Adrenal gland (tissue), 5 donors: ENCODE results near the gene UBN1.

Experiments used
- CTCF ChIP-seq, 6 experiments: fragments of 450-650 bp in 4 of 6; fragments of 200-600 bp in 2 of 6; sonication (generic) in 1 of 6; IDR thresholded peaks; 1 replicate in 5 of 6; 2 replicates in 1 of 6; pipeline versions ENCODE4 v1.5.1 to v1.8.0; 2016 to 2021; ENCODE audit warnings: antibody characterized with exemption in 6 of 6, mild to moderate bottlenecking in 2 of 6, moderate library complexity in 1 of 6
- POLR2A ChIP-seq, 2 donors: fragments of 450-650 bp; IDR thresholded peaks; one replicate each; pipeline ENCODE4 v1.6.1; 2017; ENCODE audit warnings: antibody characterized with exemption in 2 of 2, mild to moderate bottlenecking in 2 of 2, moderate library complexity in 1 of 2
- donor health status: DM: no; HTN: no; CAD: no.

GRCh38 chr16:4890686-4891085 lies 43.4 kb downstream of the UBN1 start:
- TF ChIP-seq CTCF (IDR thresholded peaks at IDR 0.05) (no peak), POLR2A (IDR thresholded peaks at IDR 0.05) (no peak)
